H1 (cell line): Measurements from ENCODE around the gene LUC7L3. TPM values are rescaled to one million over a fixed set of nuclear protein-coding genes. Genes with fewer than 3 reads are reported as not detected.

Experiments used
- CTCF ChIA-PET: fragments of 300-600 bp; sonication (Branson Sonifier 250); formaldehyde crosslinking; loops from one replicate; lab custom pipeline; 2021; ENCODE audit not compliant: partially characterized antibody; lab: Charles Lee
- POLR2A ChIA-PET: fragments of 300-600 bp; sonication (Branson Sonifier 250); formaldehyde crosslinking; loops from one replicate; lab custom pipeline; 2021; ENCODE audit warnings: inconsistent platforms; ENCODE audit not compliant: partially characterized antibody; lab: Charles Lee
- DNase-seq, 2 experiments: peaks; one replicate each; pipeline versions ENCODE4 v3.0.0 to v3.0.0-alpha.2; 2010 to 2022; ENCODE audit warnings: low spot score in 2 of 2, low read depth in 1 of 2, mixed read lengths in 1 of 2
- FAIRE-seq: peaks from 2 replicates; lab custom pipeline; 2011; peaks lifted over from hg19 to GRCh38; lab: Jason Lieb, UNC
- H2AFZ ChIP-seq: 2 replicates; pipeline ENCODE4 v1.8.1; 2012; ENCODE audit warnings: low read length, inconsistent platforms
- H2AK5ac ChIP-seq: 2 replicates; pipeline ENCODE4 v1.6.1; 2013; ENCODE audit warnings: low read depth, low read length
- H2BK120ac ChIP-seq: replicated peaks from 2 replicates; pipeline ENCODE3; 2013; ENCODE audit warnings: low read depth, low read length, inconsistent platforms
- H2BK12ac ChIP-seq: 2 replicates; pipeline ENCODE4 v1.6.1; 2013; ENCODE audit warnings: low read depth, low read length
- H2BK15ac ChIP-seq: 2 replicates; pipeline ENCODE4 v1.6.1; 2013; ENCODE audit warnings: low read length
- H2BK20ac ChIP-seq: 2 replicates; pipeline ENCODE4 v1.6.1; 2013; ENCODE audit warnings: low read length
- H2BK5ac ChIP-seq: 2 replicates; pipeline ENCODE4 v1.6.1; 2013; ENCODE audit warnings: low read depth, low read length
- H3K14ac ChIP-seq: 2 replicates; pipeline ENCODE4 v1.6.1; 2013; ENCODE audit warnings: inconsistent platforms; ENCODE audit not compliant: insufficient read length
- H3K18ac ChIP-seq: 2 replicates; pipeline ENCODE4 v1.6.1; 2013; ENCODE audit warnings: low read length; ENCODE audit errors: extremely low read depth
- H3K23ac ChIP-seq: 2 replicates; pipeline ENCODE4 v1.6.1; 2013; ENCODE audit warnings: inconsistent platforms; ENCODE audit not compliant: insufficient read length
- H3K23me2 ChIP-seq: 2 replicates; pipeline ENCODE4 v1.6.1; 2013; ENCODE audit warnings: low read depth, low read length
- H3K27ac ChIP-seq: 2 replicates; pipeline ENCODE4 v1.6.1; 2011; ENCODE audit warnings: low read depth, low read length, inconsistent platforms
- H3K27me3 ChIP-seq, 4 experiments: replicated peaks in 1 of 4; 1 replicate in 1 of 4; 2 replicates in 3 of 4; pipeline versions ENCODE4 v1.6.1 to v1.8.1; 2011 to 2013; ENCODE audit warnings: low read length in 3 of 4, mild to moderate bottlenecking in 3 of 4, inconsistent platforms in 2 of 4, mixed read lengths in 2 of 4, moderate library complexity in 1 of 4; ENCODE audit not compliant: control insufficient read depth in 3 of 4, insufficient read depth in 3 of 4; ENCODE audit errors: extremely low read depth in 1 of 4
- H3K36me3 ChIP-seq, 4 experiments: 2 replicates each; pipeline versions ENCODE4 v1.6.1 to v1.8.1; 2011 to 2013; ENCODE audit warnings: mild to moderate bottlenecking in 4 of 4, low read length in 3 of 4, moderate library complexity in 2 of 4, control low read depth in 1 of 4, inconsistent platforms in 1 of 4; ENCODE audit not compliant: insufficient read depth in 4 of 4, control insufficient read depth in 2 of 4
- H3K4ac ChIP-seq: replicated peaks from 2 replicates; pipeline ENCODE3; 2013; ENCODE audit warnings: low read length, low read depth, mixed read lengths, inconsistent platforms; ENCODE audit not compliant: insufficient read length
- H3K4me1 ChIP-seq, 4 experiments: replicated peaks in 1 of 4; 1 replicate in 1 of 4; 2 replicates in 3 of 4; pipeline versions ENCODE4 v1.6.1 to v1.8.1; 2011 to 2013; ENCODE audit warnings: low read length in 3 of 4, inconsistent platforms in 2 of 4, mixed read lengths in 1 of 4; ENCODE audit not compliant: insufficient read depth in 4 of 4, control insufficient read depth in 3 of 4
- H3K4me2 ChIP-seq, 2 experiments: 2 replicates each; pipeline versions ENCODE4 v1.6.1 to v1.8.1; 2011 to 2013; ENCODE audit warnings: low read depth in 2 of 2, low read length in 2 of 2, control low read depth in 1 of 2, inconsistent platforms in 1 of 2, mild to moderate bottlenecking in 1 of 2; ENCODE audit not compliant: insufficient read depth in 1 of 2
- H3K4me3 ChIP-seq, 4 experiments: fragments of 200-600, 300-600 bp in 1 of 4; sonication (generic), shearing (Covaris generic), sonication (Bioruptor Twin) in 1 of 4; 2 replicates each; pipeline versions ENCODE4 v1.5.1 to v1.8.1; 2011 to 2016; ENCODE audit warnings: low read length in 4 of 4, low read depth in 3 of 4, control low read depth in 2 of 4, inconsistent platforms in 2 of 4, mild to moderate bottlenecking in 2 of 4, mixed read lengths in 1 of 4, moderate library complexity in 1 of 4; ENCODE audit not compliant: insufficient read depth in 2 of 4; ENCODE audit errors: extremely low read depth in 1 of 4
- H3K56ac ChIP-seq: replicated peaks from 2 replicates; pipeline ENCODE3; 2013; ENCODE audit warnings: low read depth, mild to moderate bottlenecking, mixed read lengths, low read length, inconsistent platforms; ENCODE audit not compliant: insufficient read length
- H3K79me1 ChIP-seq: 2 replicates; pipeline ENCODE4 v1.6.1; 2013; ENCODE audit warnings: low read depth, low read length, control low read depth
- H3K79me2 ChIP-seq, 2 experiments: 2 replicates each; pipeline versions ENCODE4 v1.6.1 to v1.8.1; 2012 to 2013; ENCODE audit warnings: low read length in 2 of 2, mild to moderate bottlenecking in 2 of 2, inconsistent platforms in 1 of 2; ENCODE audit not compliant: insufficient read depth in 2 of 2, control insufficient read depth in 1 of 2
- H3K9ac ChIP-seq, 4 experiments: replicated peaks in 1 of 4; 1 replicate in 1 of 4; 2 replicates in 3 of 4; pipeline versions ENCODE4 v1.6.1 to v1.8.1; 2011 to 2013; ENCODE audit warnings: low read depth in 3 of 4, low read length in 3 of 4, control low read depth in 2 of 4, mild to moderate bottlenecking in 2 of 4, moderate library complexity in 2 of 4, inconsistent platforms in 1 of 4; ENCODE audit errors: extremely low read depth in 1 of 4
- H3K9me3 ChIP-seq, 2 experiments: 2 replicates each; pipeline versions ENCODE4 v1.6.1 to v1.8.1; 2012 to 2013; ENCODE audit warnings: mild to moderate bottlenecking in 2 of 2, moderate library complexity in 2 of 2, control low read depth in 1 of 2, inconsistent platforms in 1 of 2, low read depth in 1 of 2, low read length in 1 of 2, mixed read lengths in 1 of 2; ENCODE audit not compliant: insufficient read depth in 2 of 2
- H4K20me1 ChIP-seq, 2 experiments: replicated peaks in 1 of 2; 2 replicates each; pipeline versions ENCODE3 to v1.8.1; 2011 to 2013; ENCODE audit warnings: inconsistent platforms in 2 of 2, low read length in 2 of 2, mild to moderate bottlenecking in 1 of 2; ENCODE audit not compliant: insufficient read depth in 2 of 2, control insufficient read depth in 1 of 2
- H4K5ac ChIP-seq: 2 replicates; pipeline ENCODE4 v1.6.1; 2013; ENCODE audit warnings: low read length, low read depth, mixed read lengths, inconsistent platforms; ENCODE audit not compliant: insufficient read length
- H4K8ac ChIP-seq: 2 replicates; pipeline ENCODE4 v1.8.0; 2013; ENCODE audit warnings: mild to moderate bottlenecking, moderate library complexity, low read length, inconsistent platforms; ENCODE audit not compliant: insufficient read depth; ENCODE audit errors: extremely low read depth
- H4K91ac ChIP-seq: replicated peaks from 2 replicates; pipeline ENCODE3; 2013; ENCODE audit warnings: low read length, mixed read lengths, inconsistent platforms; ENCODE audit not compliant: insufficient read length
- CHD2 ChIP-seq: IDR thresholded peaks from 2 replicates; pipeline ENCODE4 v1.6.1; 2012; ENCODE audit warnings: low read length, improper control_type of control experiment
- CREB1 ChIP-seq: IDR thresholded peaks from 2 replicates; pipeline ENCODE4 v1.6.1; 2012; ENCODE audit warnings: inconsistent platforms
- CTBP2 ChIP-seq: IDR thresholded peaks from 2 replicates; pipeline ENCODE4 v1.7.0; 2011; ENCODE audit warnings: borderline replicate concordance, mild to moderate bottlenecking, moderate library complexity, mixed read lengths, low read length; ENCODE audit not compliant: insufficient read depth, insufficient read length
- FOSL1 ChIP-seq: IDR thresholded peaks from 2 replicates; pipeline ENCODE4 v1.6.1; 2011; ENCODE audit warnings: mild to moderate bottlenecking, low read depth, low read length, moderate library complexity; ENCODE audit not compliant: insufficient read depth
- JUN ChIP-seq: IDR thresholded peaks from 2 replicates; pipeline ENCODE4 v1.6.1; 2011; ENCODE audit warnings: low read depth, mild to moderate bottlenecking, improper control_type of control experiment, low read length
- KDM4A ChIP-seq: IDR thresholded peaks from one replicate; pipeline ENCODE4 v1.7.1; 2012; ENCODE audit warnings: low read depth, mild to moderate bottlenecking, moderate library complexity, low read length, inconsistent platforms; ENCODE audit not compliant: severe bottlenecking
- NANOG ChIP-seq: IDR thresholded peaks from 2 replicates; pipeline ENCODE4 v1.6.1; 2011; ENCODE audit warnings: low read length, low read depth, mild to moderate bottlenecking, inconsistent platforms; ENCODE audit not compliant: insufficient read depth, poor library complexity, severe bottlenecking
- RFX5 ChIP-seq: IDR thresholded peaks from 2 replicates; pipeline ENCODE4 v1.6.1; 2011; ENCODE audit warnings: low read depth, low read length, improper control_type of control experiment, borderline replicate concordance
- RNF2 ChIP-seq: fragments of 200-900, 300-1000 bp; sonication (generic); IDR thresholded peaks from 2 replicates; pipeline ENCODE4 v1.7.1; 2016; ENCODE audit warnings: borderline replicate concordance, low read depth, mild to moderate bottlenecking, antibody characterized with exemption, low read length; ENCODE audit not compliant: poor library complexity, severe bottlenecking; ENCODE audit errors: missing control alignments
- SUZ12 ChIP-seq: fragments of 200-600 bp; sonication (generic); IDR thresholded peaks from 2 replicates; pipeline ENCODE4 v1.6.1; 2012; ENCODE audit warnings: mild to moderate bottlenecking, inconsistent platforms, low read length, moderate library complexity, mixed read lengths
- TAF7 ChIP-seq: optimal IDR thresholded peaks from 2 replicates; pipeline ENCODE3; 2011; ENCODE audit warnings: low read depth, mild to moderate bottlenecking, inconsistent platforms, low read length, moderate library complexity, borderline replicate concordance
- YY1 ChIP-seq: IDR thresholded peaks from 2 replicates; pipeline ENCODE4 v1.6.1; 2011; ENCODE audit warnings: low read depth, mild to moderate bottlenecking, low read length
- WGBS, 2 experiments: shearing (Covaris generic) in 1 of 2; methylation state at CpG; one replicate each; pipeline versions ENCODE4 v1.1.6 to v1.1.7; 2013 to 2015; ENCODE audit warnings: low lambda C conversion rate in 2 of 2, mixed read lengths in 2 of 2, inconsistent platforms in 1 of 2, low coverage in 1 of 2, missing lambda C conversion rate in 1 of 2; ENCODE audit not compliant: insufficient replicate concordance in 2 of 2, insufficient coverage in 1 of 2, insufficient read length in 1 of 2; ENCODE audit errors: extremely low coverage in 1 of 2, missing lambda C conversion rate in 1 of 2; 5-methylcytosine and 5-hydroxymethylcytosine counted together
- polyA plus RNA-seq, 7 experiments: library from polyadenylated mRNA; depleted of rRNA in 3 of 7; stranded (reverse) in 5 of 7; unstranded in 2 of 7; fragments of >200 nt in 5 of 7; fragments of 200-250 nt in 2 of 7; gene quantifications; 1 replicate in 5 of 7; 2 replicates in 1 of 7; 4 replicates in 1 of 7; pipeline versions ENCODE4 v1.2.1 to v1.2.3, GENCODE V29; 2011 to 2013; ENCODE audit warnings: missing spikeins in 2 of 7, mixed read lengths in 2 of 7
- total RNA-seq: library from RNA; stranded (reverse); fragmentation: NEBNext Ultra II Directional; extraction: Animal tissue kit (Norgen Biotek cat#: 25700); gene quantifications from 2 replicates; pipeline ENCODE4 v1.2.1, GENCODE V29; 2021

LUC7L3 gene
- total and polyA plus RNA-seq, 2 of the 8 experiments (the other 6 are each of a cell fraction or from before 2014, with no cell fraction given) = 102 to 126 TPM

GRCh38 chr17:50771991-50772785 is 52.8 kb downstream of the LUC7L3 start:
- no peaks in the 10 kb centered on the region for H3K79me2 ChIP-seq
- no peak overlapping the region; a peak in 1 of 4 replicates for H3K4me2 ChIP-seq
- no peak overlapping the region for H3K27ac ChIP-seq
- H4K8ac ChIP-seq = no peak overlapping the region
- no peaks in the 10 kb centered on the region for H3K27me3 ChIP-seq
- H3K4ac ChIP-seq = no peak overlapping the region
- H4K20me1 ChIP-seq = no peaks in the 10 kb centered on the region
- H2AK5ac ChIP-seq = no peak overlapping the region
- ChIA-PET CTCF (interaction anchor here (1.0 to 9.3 kb wide), 7 partner anchors 8 to 115 kb away, joined by 3 to 63 read pairs (median 3); no protein-coding TSS in a partner anchor), POLR2A (interaction anchor here (0.8 to 2.3 kb wide), 2 partner anchors 93 to 94 kb away, joined by 3 to 6 read pairs; partner anchors contain the start of gene TOB1)
- 0 out of 2 replicates have a peak, but pooled peaks cover 2% of the 10 kb centered on the region for H3K23me2 ChIP-seq
- H3K36me3 ChIP-seq = no peaks in the 10 kb centered on the region
- no peaks in the 10 kb centered on the region for H3K9me3 ChIP-seq
- H3K9ac ChIP-seq = peak overlapping the region in 1 of 4 experiments; percentile 11; a peak in 1 of 7 replicates
- H2BK15ac ChIP-seq = no peak overlapping the region
- H3K79me1 ChIP-seq = no peaks in the 10 kb centered on the region
- H4K91ac ChIP-seq = no peak overlapping the region
- H3K4me3 ChIP-seq = no peak overlapping the region
- no peak overlapping the region for H4K5ac ChIP-seq
- H3K56ac ChIP-seq = no peak overlapping the region
- no peak overlapping the region for H2BK20ac ChIP-seq
- H3K4me1 ChIP-seq = no peaks in the 10 kb centered on the region
- H2BK12ac ChIP-seq = no peak overlapping the region
- FAIRE-seq (no peak), DNase-seq (no peak)
- no peak overlapping the region for H2AFZ ChIP-seq
- H3K18ac ChIP-seq = no peak overlapping the region
- no peak overlapping the region for H3K14ac ChIP-seq
- no peak overlapping the region for H3K23ac ChIP-seq
- 83% methylated on average over 13 of the region's 15 CpGs; no CpG with 5 or more reads in 1 of the 2 experiments for WGBS, 2 experiments
- no peak overlapping the region for H2BK5ac ChIP-seq
- no peak overlapping the region for H2BK120ac ChIP-seq
- TF ChIP-seq RFX5 (no peak), CHD2 (no peak), FOSL1 (no peak), NANOG (no peak), JUN (no peak), KDM4A (no peak), TAF7 (no peak), CTBP2 (no peak), RNF2 (no peak), CREB1 (no peak), YY1 (no peak), SUZ12 (no peak)
